ENCODE data around the gene FKBP1A.

The FKBP1A gene

GRCh38 chr20:1415667-1416468 lies 23.0 kb upstream of the FKBP1A start:
- DNase-seq, result no peak

- no peak for DNase-seq
These were observed 22.1 kb upstream of the FKBP1A start for GRCh38 chr20:1414982-1415381.

GRCh38 chr20:1405801-1406200 lies 12.9 kb upstream of the FKBP1A start:
- DNase-seq, result no peak

GRCh38 chr20:1403624-1404023 lies 10.8 kb upstream of the FKBP1A start:
- DNase-seq, result no peak

GRCh38 chr20:1402149-1402548 lies 9.3 kb upstream of the FKBP1A start:
- DNase-seq, result no peak

GRCh38 chr20:1401451-1401907 lies 8.6 kb upstream of the FKBP1A start:
- no peak for DNase-seq

- DNase-seq, result peak; percentile 90
These were observed 7.0 kb upstream of the FKBP1A start for GRCh38 chr20:1399678-1400366.

- peak; percentile 45 for DNase-seq
These were observed 5.3 kb upstream of the FKBP1A start for GRCh38 chr20:1398185-1398584.

- DNase-seq, result no peak
These were observed 4.9 kb upstream of the FKBP1A start for GRCh38 chr20:1397710-1398109.

- no peak for DNase-seq
These were observed 3.8 kb upstream of the FKBP1A start for GRCh38 chr20:1396702-1397101.

GRCh38 chr20:1396264-1396663 lies 3.4 kb upstream of the FKBP1A start:
- no peak for DNase-seq

GRCh38 chr20:1394686-1395085 lies 1.8 kb upstream of the FKBP1A start:
- DNase-seq, result no peak

- DNase-seq, result no peak
These were observed 641 bp upstream of the FKBP1A start for GRCh38 chr20:1393507-1393882.

- DNase-seq, result peak; percentile 51
These were observed 486 bp downstream of the FKBP1A start for GRCh38 chr20:1392443-1392692.

GRCh38 chr20:1391640-1392442 lies 1.0 kb downstream of the FKBP1A start:
- peak; percentile 9 for DNase-seq

- no peak for DNase-seq
These were observed 2.1 kb downstream of the FKBP1A start for GRCh38 chr20:1390581-1391403.

- no peak for DNase-seq
These were observed 2.9 kb downstream of the FKBP1A start for GRCh38 chr20:1389703-1390580.

GRCh38 chr20:1388741-1389483 lies 3.9 kb downstream of the FKBP1A start:
- no peak for DNase-seq

GRCh38 chr20:1388253-1388652 lies 4.6 kb downstream of the FKBP1A start:
- DNase-seq, result no peak

- no peak for DNase-seq
These were observed 6.5 kb downstream of the FKBP1A start for GRCh38 chr20:1386323-1386722.

All from NCI-H146 (cell line).